Testis (tissue), 2 donors: ENCODE data around the gene C14orf93.

Source experiments
- POLR2A ChIP-seq: fragments of 450-650 bp; IDR thresholded peaks from one replicate; pipeline ENCODE4 v1.6.1; 2017; ENCODE audit warnings: antibody characterized with exemption, mild to moderate bottlenecking, moderate library complexity
- TF ChIP-seq, protein P1 (sequence below), 3 experiments: fragments of 450-650 bp in 2 of 3; fragments of 200-600 bp in 1 of 3; sonication (generic) in 1 of 3; IDR thresholded peaks; one replicate each; pipeline ENCODE4 v1.5.1; 2016 to 2019; ENCODE audit warnings: antibody characterized with exemption in 3 of 3, mild to moderate bottlenecking in 2 of 3, moderate library complexity in 1 of 3

DNA sequence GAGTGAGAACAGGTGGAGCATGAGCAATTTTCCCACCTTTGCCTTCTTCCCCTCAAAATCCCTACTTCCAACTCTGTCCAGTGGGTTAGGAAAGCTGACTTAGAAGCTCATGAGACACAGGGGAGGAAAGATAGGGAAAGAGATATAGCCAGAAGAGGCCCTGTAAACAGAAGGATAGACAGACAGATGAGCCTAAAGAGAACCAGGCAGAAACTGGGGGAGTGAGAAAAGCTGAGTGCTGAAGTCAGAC lies 32.6 kb downstream of the C14orf93 start:
- TF ChIP-seq, protein P1, sequence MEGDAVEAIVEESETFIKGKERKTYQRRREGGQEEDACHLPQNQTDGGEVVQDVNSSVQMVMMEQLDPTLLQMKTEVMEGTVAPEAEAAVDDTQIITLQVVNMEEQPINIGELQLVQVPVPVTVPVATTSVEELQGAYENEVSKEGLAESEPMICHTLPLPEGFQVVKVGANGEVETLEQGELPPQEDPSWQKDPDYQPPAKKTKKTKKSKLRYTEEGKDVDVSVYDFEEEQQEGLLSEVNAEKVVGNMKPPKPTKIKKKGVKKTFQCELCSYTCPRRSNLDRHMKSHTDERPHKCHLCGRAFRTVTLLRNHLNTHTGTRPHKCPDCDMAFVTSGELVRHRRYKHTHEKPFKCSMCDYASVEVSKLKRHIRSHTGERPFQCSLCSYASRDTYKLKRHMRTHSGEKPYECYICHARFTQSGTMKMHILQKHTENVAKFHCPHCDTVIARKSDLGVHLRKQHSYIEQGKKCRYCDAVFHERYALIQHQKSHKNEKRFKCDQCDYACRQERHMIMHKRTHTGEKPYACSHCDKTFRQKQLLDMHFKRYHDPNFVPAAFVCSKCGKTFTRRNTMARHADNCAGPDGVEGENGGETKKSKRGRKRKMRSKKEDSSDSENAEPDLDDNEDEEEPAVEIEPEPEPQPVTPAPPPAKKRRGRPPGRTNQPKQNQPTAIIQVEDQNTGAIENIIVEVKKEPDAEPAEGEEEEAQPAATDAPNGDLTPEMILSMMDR (IDR thresholded peaks at IDR 0.05) = no peak
- no peak for TF ChIP-seq POLR2A
